Neutrophil (primary cell): ENCODE results near the gene NOP9.

Experiments used
- H3K27ac ChIP-seq: fragments of 200-600 bp; sonication (generic); 2 replicates; pipeline ENCODE4 v1.5.1; 2016; ENCODE audit warnings: mild to moderate bottlenecking, moderate library complexity
- H3K27me3 ChIP-seq: fragments of 200-600 bp; sonication (generic); 2 replicates; pipeline ENCODE4 v1.6.0; 2016; ENCODE audit warnings: mild to moderate bottlenecking
- H3K36me3 ChIP-seq: fragments of 200-600 bp; sonication (generic); 2 replicates; pipeline ENCODE4 v1.5.1; 2017
- H3K4me1 ChIP-seq, 2 experiments: fragments of 200-600 bp in 1 of 2; sonication (generic) in 1 of 2; 1 replicate in 1 of 2; 2 replicates in 1 of 2; pipeline versions ENCODE4 v1.5.1 to v1.6.1; 2013 to 2016; ENCODE audit warnings: low read depth in 1 of 2, low read length in 1 of 2, mild to moderate bottlenecking in 1 of 2, moderate library complexity in 1 of 2; ENCODE audit not compliant: control insufficient read depth in 1 of 2, insufficient read depth in 1 of 2
- H3K4me3 ChIP-seq, 2 experiments: fragments of 200-600 bp in 1 of 2; sonication (generic) in 1 of 2; 1 replicate in 1 of 2; 2 replicates in 1 of 2; pipeline ENCODE4 v1.5.1; 2013 to 2016; ENCODE audit warnings: low read depth in 1 of 2, low read length in 1 of 2, mild to moderate bottlenecking in 1 of 2, moderate library complexity in 1 of 2
- H3K9me3 ChIP-seq: fragments of 200-600 bp; sonication (generic); 2 replicates; pipeline ENCODE4 v1.5.1; 2016
- CTCF ChIP-seq: fragments of 200-600 bp; sonication (generic); IDR thresholded peaks from 2 replicates; pipeline ENCODE4 v1.5.1; 2016; ENCODE audit warnings: antibody characterized with exemption

NOP9 gene

GRCh38 chr14:24261256-24261968, 38.2 kb upstream of the NOP9 start:
- no peaks in the 10 kb centered on the region for H3K9me3 ChIP-seq
- no peak overlapping the region for H3K27ac ChIP-seq
- H3K36me3 ChIP-seq: peaks cover 41% of the 10 kb centered on the region
- H3K4me3 ChIP-seq: no peak overlapping the region
- no peaks in the 10 kb centered on the region for H3K27me3 ChIP-seq
- TF ChIP-seq CTCF: no peak
- H3K4me1 ChIP-seq: no peaks in the 10 kb centered on the region

- H3K27ac ChIP-seq: no peak overlapping the region
- no peaks in the 10 kb centered on the region for H3K27me3 ChIP-seq
- peaks cover 46% of the 10 kb centered on the region for H3K36me3 ChIP-seq
- no peak overlapping the region for H3K4me3 ChIP-seq
- no peaks in the 10 kb centered on the region for H3K9me3 ChIP-seq
- TF ChIP-seq CTCF: no peak
- no peaks in the 10 kb centered on the region for H3K4me1 ChIP-seq
Observed at GRCh38 chr14:24261969-24262327, 37.7 kb upstream of the NOP9 start.

- no peak within 1 kb of the TSS for H3K27ac ChIP-seq
- no peaks in the 10 kb centered on the region for H3K9me3 ChIP-seq
- no peaks in the 10 kb centered on the region for H3K27me3 ChIP-seq
- H3K4me3 ChIP-seq: no peak within 1 kb of the TSS
- no peak for TF ChIP-seq CTCF
- peaks cover 54% of the 10 kb centered on the region for H3K36me3 ChIP-seq
- no peaks in the 10 kb centered on the region for H3K4me1 ChIP-seq
Observed at GRCh38 chr14:24262821-24263733, 36.6 kb upstream of the NOP9 start, which contains the start of gene TGM1. TGM1 (minus strand) TSS chr14:24263177; CDS start chr14:24262352, 825 bp downstream.

GRCh38 chr14:24263848-24264247, 35.8 kb upstream of the NOP9 start:
- no peaks in the 10 kb centered on the region for H3K4me1 ChIP-seq
- H3K36me3 ChIP-seq: peaks cover 55% of the 10 kb centered on the region
- TF ChIP-seq CTCF: no peak
- no peak overlapping the region for H3K27ac ChIP-seq
- no peaks in the 10 kb centered on the region for H3K9me3 ChIP-seq
- no peaks in the 10 kb centered on the region for H3K27me3 ChIP-seq
- H3K4me3 ChIP-seq: no peak overlapping the region

GRCh38 chr14:24264298-24264697, 35.4 kb upstream of the NOP9 start:
- TF ChIP-seq CTCF: no peak
- Histone ChIP-seq H3K4me1 (no peaks in the 10 kb centered on the region), H3K36me3 (peaks cover 59% of the 10 kb centered on the region), H3K4me3 (no peak overlapping the region), H3K27me3 (no peaks in the 10 kb centered on the region), H3K9me3 (no peaks in the 10 kb centered on the region), H3K27ac (no peak overlapping the region)
